ENCODE data around the gene PLXNC1.

PLXNC1 gene

GRCh38 chr12:94265539-94265938 lies 117.2 kb downstream of the PLXNC1 start:
- Histone ChIP-seq H3K36me3 (ENCODE audit: insufficient read depth) (no peaks in the 10 kb centered on the region), H3K27me3 (ENCODE audit: insufficient read depth, low read depth) (no peaks in the 10 kb centered on the region), H3K27ac (no peak overlapping the region), H3K4me2 (no peak overlapping the region), H3K4me1 (ENCODE audit: low read depth, poor library complexity, severe bottlenecking) (peaks cover 10% of the 10 kb centered on the region), H3K4me3 (IDR thresholded peaks at IDR 0.05; ENCODE audit: insufficient read depth, low read depth, low read length) (no peak overlapping the region), H3K79me2 (ENCODE audit: insufficient read depth, low read depth) (no peaks in the 10 kb centered on the region), H4K20me1 (ENCODE audit: insufficient read depth) (no peaks in the 10 kb centered on the region), H3K9ac (no peak overlapping the region), H2AFZ (ENCODE audit: low read depth) (no peak overlapping the region)
- TF ChIP-seq, protein P1, sequence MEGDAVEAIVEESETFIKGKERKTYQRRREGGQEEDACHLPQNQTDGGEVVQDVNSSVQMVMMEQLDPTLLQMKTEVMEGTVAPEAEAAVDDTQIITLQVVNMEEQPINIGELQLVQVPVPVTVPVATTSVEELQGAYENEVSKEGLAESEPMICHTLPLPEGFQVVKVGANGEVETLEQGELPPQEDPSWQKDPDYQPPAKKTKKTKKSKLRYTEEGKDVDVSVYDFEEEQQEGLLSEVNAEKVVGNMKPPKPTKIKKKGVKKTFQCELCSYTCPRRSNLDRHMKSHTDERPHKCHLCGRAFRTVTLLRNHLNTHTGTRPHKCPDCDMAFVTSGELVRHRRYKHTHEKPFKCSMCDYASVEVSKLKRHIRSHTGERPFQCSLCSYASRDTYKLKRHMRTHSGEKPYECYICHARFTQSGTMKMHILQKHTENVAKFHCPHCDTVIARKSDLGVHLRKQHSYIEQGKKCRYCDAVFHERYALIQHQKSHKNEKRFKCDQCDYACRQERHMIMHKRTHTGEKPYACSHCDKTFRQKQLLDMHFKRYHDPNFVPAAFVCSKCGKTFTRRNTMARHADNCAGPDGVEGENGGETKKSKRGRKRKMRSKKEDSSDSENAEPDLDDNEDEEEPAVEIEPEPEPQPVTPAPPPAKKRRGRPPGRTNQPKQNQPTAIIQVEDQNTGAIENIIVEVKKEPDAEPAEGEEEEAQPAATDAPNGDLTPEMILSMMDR (conservative IDR thresholded peaks at IDR 0.05; ENCODE audit: low read depth, low read length), result no peak

- H3K4me3 ChIP-seq (IDR thresholded peaks at IDR 0.05; ENCODE audit: insufficient read depth, low read depth, low read length), result no peak overlapping the region
- no peak overlapping the region for H3K27ac ChIP-seq
- TF ChIP-seq, protein P1 (conservative IDR thresholded peaks at IDR 0.05; ENCODE audit: low read depth, low read length), result no peak
- no peak overlapping the region for H2AFZ ChIP-seq (ENCODE audit: low read depth)
- H3K79me2 ChIP-seq (ENCODE audit: insufficient read depth, low read depth), result no peaks in the 10 kb centered on the region
- H3K36me3 ChIP-seq (ENCODE audit: insufficient read depth), result no peaks in the 10 kb centered on the region
- H3K27me3 ChIP-seq (ENCODE audit: insufficient read depth, low read depth), result no peaks in the 10 kb centered on the region
- H3K9ac ChIP-seq, result no peak overlapping the region
- H3K4me1 ChIP-seq (ENCODE audit: low read depth, poor library complexity, severe bottlenecking), result peaks cover 16% of the 10 kb centered on the region
- no peaks in the 10 kb centered on the region for H4K20me1 ChIP-seq (ENCODE audit: insufficient read depth)
- H3K4me2 ChIP-seq, result no peak overlapping the region
These were observed 117.8 kb downstream of the PLXNC1 start for GRCh38 chr12:94265966-94266745.

GRCh38 chr12:94266796-94267536 lies 118.6 kb downstream of the PLXNC1 start:
- Histone ChIP-seq H3K4me1 (ENCODE audit: low read depth, poor library complexity, severe bottlenecking) (peaks cover 23% of the 10 kb centered on the region), H4K20me1 (ENCODE audit: insufficient read depth) (no peaks in the 10 kb centered on the region), H2AFZ (ENCODE audit: low read depth) (no peak overlapping the region), H3K4me3 (IDR thresholded peaks at IDR 0.05; ENCODE audit: insufficient read depth, low read depth, low read length) (no peak overlapping the region), H3K36me3 (ENCODE audit: insufficient read depth) (no peaks in the 10 kb centered on the region), H3K27ac (no peak overlapping the region), H3K27me3 (ENCODE audit: insufficient read depth, low read depth) (no peaks in the 10 kb centered on the region), H3K9ac (no peak overlapping the region), H3K4me2 (no peak overlapping the region), H3K79me2 (ENCODE audit: insufficient read depth, low read depth) (no peaks in the 10 kb centered on the region)
- TF ChIP-seq, protein P1 (conservative IDR thresholded peaks at IDR 0.05; ENCODE audit: low read depth, low read length), result no peak

GRCh38 chr12:94267537-94267872 lies 119.1 kb downstream of the PLXNC1 start:
- no peak overlapping the region for H2AFZ ChIP-seq (ENCODE audit: low read depth)
- H3K79me2 ChIP-seq (ENCODE audit: insufficient read depth, low read depth), result no peaks in the 10 kb centered on the region
- H3K27ac ChIP-seq, result no peak overlapping the region
- no peak overlapping the region for H3K4me3 ChIP-seq (IDR thresholded peaks at IDR 0.05; ENCODE audit: insufficient read depth, low read depth, low read length)
- H3K9ac ChIP-seq, result no peak overlapping the region
- peaks cover 23% of the 10 kb centered on the region for H3K4me1 ChIP-seq (ENCODE audit: low read depth, poor library complexity, severe bottlenecking)
- no peak overlapping the region for H3K4me2 ChIP-seq
- no peaks in the 10 kb centered on the region for H4K20me1 ChIP-seq (ENCODE audit: insufficient read depth)
- no peaks in the 10 kb centered on the region for H3K36me3 ChIP-seq (ENCODE audit: insufficient read depth)
- TF ChIP-seq, protein P1 (conservative IDR thresholded peaks at IDR 0.05; ENCODE audit: low read depth, low read length), result no peak
- H3K27me3 ChIP-seq (ENCODE audit: insufficient read depth, low read depth), result no peaks in the 10 kb centered on the region
